ENCODE data around the gene PYCARD. TPM values are rescaled to one million over a fixed set of nuclear protein-coding genes. Genes with fewer than 3 reads are reported as not detected.

The PYCARD gene
- total and polyA plus RNA-seq, 8 donors: 13.2 to 59.8 (median 18.6) TPM

- peaks cover 19 to 32% of the 10 kb centered on the region in 2 donors for H3K4me1 ChIP-seq
- H3K36me3 ChIP-seq: no peaks in the 10 kb centered on the region
- H3K27me3 ChIP-seq: peaks cover 27 to 74% of the 10 kb centered on the region in 2 donors
- intact Hi-C loops (cut with DNase I): no loop called here
- H3K9me3 ChIP-seq: no peaks in the 10 kb centered on the region
- H3K27ac ChIP-seq: no peak overlapping the region
- H3K4me3 ChIP-seq: peak overlapping the region; percentile 40 to 50
- ATAC-seq (peak; percentile 96), DNase-seq (peak in 3 of 4 donors; percentile 51 to 92 (median 60))
- no peak for TF ChIP-seq CTCF (IDR thresholded peaks at IDR 0.05)
Measured at GRCh38 chr16:31215287-31216162, 13.0 kb upstream of the PYCARD start.

GRCh38 chr16:31214708-31215286 is 12.2 kb upstream of the PYCARD start:
- no peak overlapping the region for H3K27ac ChIP-seq
- no peak for TF ChIP-seq CTCF (IDR thresholded peaks at IDR 0.05)
- no peaks in the 10 kb centered on the region for H3K9me3 ChIP-seq
- ATAC-seq (peak; percentile 21), DNase-seq (peak in 1 of 4 donors; percentile 82)
- H3K4me1 ChIP-seq: peaks cover 19 to 32% of the 10 kb centered on the region in 2 donors
- H3K36me3 ChIP-seq: no peaks in the 10 kb centered on the region
- H3K4me3 ChIP-seq: peak overlapping the region; percentile 40 to 50
- H3K27me3 ChIP-seq: peaks cover 27 to 71% of the 10 kb centered on the region in 2 donors
- intact Hi-C loops (cut with DNase I): no loop called here

GRCh38 chr16:31213877-31214707 is 11.5 kb upstream of the PYCARD start, which contains the start of gene TRIM72:
Gene TRIM72 (plus strand): TSS chr16:31214119. CDS start chr16:31214739, 620 bp downstream.
- no peak for DNase-seq
- intact Hi-C loops (cut with DNase I): no loop called here
- Histone ChIP-seq H3K27ac (no peak within 1 kb of the TSS), H3K9me3 (no peaks in the 10 kb centered on the region), H3K4me1 (peaks cover 19 to 32% of the 10 kb centered on the region in 2 donors), H3K27me3 (peaks cover 27 to 64% of the 10 kb centered on the region in 2 donors), H3K4me3 (peak within 1 kb of the TSS; percentile 40 to 50), H3K36me3 (no peaks in the 10 kb centered on the region)
- no peak for ATAC-seq
- no peak for TF ChIP-seq CTCF (IDR thresholded peaks at IDR 0.05)

- H3K4me1 ChIP-seq: peaks cover 19 to 32% of the 10 kb centered on the region in 2 donors
- intact Hi-C loops (cut with DNase I): no loop called here
- no peaks in the 10 kb centered on the region for H3K9me3 ChIP-seq
- TF ChIP-seq CTCF (IDR thresholded peaks at IDR 0.05): no peak
- H3K27me3 ChIP-seq: peaks cover 27 to 56% of the 10 kb centered on the region in 2 donors
- no peak for DNase-seq
- no peak overlapping the region for H3K27ac ChIP-seq
- H3K36me3 ChIP-seq: no peaks in the 10 kb centered on the region
- no peak overlapping the region for H3K4me3 ChIP-seq
- no peak for ATAC-seq
Measured at GRCh38 chr16:31213342-31213741, 10.8 kb upstream of the PYCARD start.

All from left lung (tissue), 10 donors.